Testis (tissue), 2 donors: ENCODE data around the gene PCYOX1L.

Experiments
- POLR2A ChIP-seq: fragments of 450-650 bp; IDR thresholded peaks from one replicate; pipeline ENCODE4 v1.6.1; 2017; ENCODE audit warnings: antibody characterized with exemption, mild to moderate bottlenecking, moderate library complexity
- TF ChIP-seq, protein P1 (sequence below), 3 experiments: fragments of 450-650 bp in 2 of 3; fragments of 200-600 bp in 1 of 3; sonication (generic) in 1 of 3; IDR thresholded peaks; one replicate each; pipeline ENCODE4 v1.5.1; 2016 to 2019; ENCODE audit warnings: antibody characterized with exemption in 3 of 3, mild to moderate bottlenecking in 2 of 3, moderate library complexity in 1 of 3

DNA sequence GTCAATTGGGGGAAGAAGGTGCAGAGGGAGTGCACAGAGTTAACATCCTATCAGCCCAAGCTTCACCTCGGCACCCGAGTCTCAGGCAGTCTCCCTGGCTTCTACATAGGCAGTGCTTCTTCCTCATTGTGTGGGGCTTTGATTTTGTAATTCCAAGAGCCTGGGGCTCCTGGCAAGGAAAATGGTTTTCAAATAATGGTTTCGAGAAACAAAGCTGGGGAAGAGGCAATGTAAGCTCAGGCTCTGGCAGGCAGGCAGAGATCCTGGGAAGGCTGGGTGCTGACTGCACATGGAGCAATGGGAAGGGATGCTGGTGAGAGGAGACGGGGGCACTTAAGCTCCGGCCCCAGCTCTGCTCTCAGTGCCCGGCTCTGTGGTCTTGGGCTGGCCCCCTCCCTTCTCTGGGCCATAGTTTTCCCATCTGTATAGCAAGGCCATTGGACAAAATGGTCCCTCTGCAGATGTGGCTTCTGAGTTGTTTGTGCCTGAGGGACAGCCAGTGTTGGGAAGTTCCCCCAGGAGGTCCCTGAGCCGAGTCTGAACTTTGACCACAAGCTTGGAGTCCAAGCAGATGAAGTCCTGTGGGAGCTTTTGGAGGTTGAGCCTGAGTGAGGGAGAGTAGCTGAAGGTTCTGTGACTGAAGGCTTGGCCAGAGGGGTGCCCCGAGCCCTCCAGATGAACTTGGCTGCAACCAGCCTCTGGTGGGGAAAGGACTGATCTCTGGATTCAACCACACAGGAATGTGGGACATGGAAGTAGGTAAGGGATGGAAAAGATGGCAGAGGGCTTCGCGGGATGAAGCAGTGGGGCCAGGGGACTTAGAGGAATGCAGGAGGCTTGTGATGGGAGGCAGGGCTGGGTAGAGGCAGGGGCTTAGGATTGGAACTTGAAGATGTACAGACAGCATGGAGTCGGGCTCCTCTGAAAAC is 49.7 kb downstream of the PCYOX1L start:
- no peak for TF ChIP-seq POLR2A
- TF ChIP-seq, protein P1, sequence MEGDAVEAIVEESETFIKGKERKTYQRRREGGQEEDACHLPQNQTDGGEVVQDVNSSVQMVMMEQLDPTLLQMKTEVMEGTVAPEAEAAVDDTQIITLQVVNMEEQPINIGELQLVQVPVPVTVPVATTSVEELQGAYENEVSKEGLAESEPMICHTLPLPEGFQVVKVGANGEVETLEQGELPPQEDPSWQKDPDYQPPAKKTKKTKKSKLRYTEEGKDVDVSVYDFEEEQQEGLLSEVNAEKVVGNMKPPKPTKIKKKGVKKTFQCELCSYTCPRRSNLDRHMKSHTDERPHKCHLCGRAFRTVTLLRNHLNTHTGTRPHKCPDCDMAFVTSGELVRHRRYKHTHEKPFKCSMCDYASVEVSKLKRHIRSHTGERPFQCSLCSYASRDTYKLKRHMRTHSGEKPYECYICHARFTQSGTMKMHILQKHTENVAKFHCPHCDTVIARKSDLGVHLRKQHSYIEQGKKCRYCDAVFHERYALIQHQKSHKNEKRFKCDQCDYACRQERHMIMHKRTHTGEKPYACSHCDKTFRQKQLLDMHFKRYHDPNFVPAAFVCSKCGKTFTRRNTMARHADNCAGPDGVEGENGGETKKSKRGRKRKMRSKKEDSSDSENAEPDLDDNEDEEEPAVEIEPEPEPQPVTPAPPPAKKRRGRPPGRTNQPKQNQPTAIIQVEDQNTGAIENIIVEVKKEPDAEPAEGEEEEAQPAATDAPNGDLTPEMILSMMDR (IDR thresholded peaks at IDR 0.05): no peak
